Measurements from ENCODE around the gene UGT1A5.

GRCh38 chr2:233772153-233772552, 59.4 kb downstream of the UGT1A5 start:
- TF ChIP-seq FOSL1 (IDR thresholded peaks at IDR 0.05; ENCODE audit: low read depth): no peak
- TF ChIP-seq POLR2A (IDR thresholded peaks at IDR 0.05; ENCODE audit: borderline replicate concordance, extremely low read depth, insufficient read depth, insufficient read length): no peak
- no peak for TF ChIP-seq ZNF274 (IDR thresholded peaks at IDR 0.05; ENCODE audit: low read depth, low read length)
- TF ChIP-seq TCF7L2 (IDR thresholded peaks at IDR 0.05; ENCODE audit: borderline replicate concordance, extremely low read depth, insufficient read depth, insufficient read length): no peak
- TF ChIP-seq CTCF (IDR thresholded peaks at IDR 0.05 in 2 of 3, conservative IDR thresholded peaks at IDR 0.05 in 1 of 3; ENCODE audit: borderline replicate concordance in 1 of 3, insufficient read depth in 1 of 3, low read depth in 2 of 3, low read length in 2 of 3): no peak
- TF ChIP-seq REST (IDR thresholded peaks at IDR 0.05; ENCODE audit: low read depth): no peak
- TF ChIP-seq, protein P1, sequence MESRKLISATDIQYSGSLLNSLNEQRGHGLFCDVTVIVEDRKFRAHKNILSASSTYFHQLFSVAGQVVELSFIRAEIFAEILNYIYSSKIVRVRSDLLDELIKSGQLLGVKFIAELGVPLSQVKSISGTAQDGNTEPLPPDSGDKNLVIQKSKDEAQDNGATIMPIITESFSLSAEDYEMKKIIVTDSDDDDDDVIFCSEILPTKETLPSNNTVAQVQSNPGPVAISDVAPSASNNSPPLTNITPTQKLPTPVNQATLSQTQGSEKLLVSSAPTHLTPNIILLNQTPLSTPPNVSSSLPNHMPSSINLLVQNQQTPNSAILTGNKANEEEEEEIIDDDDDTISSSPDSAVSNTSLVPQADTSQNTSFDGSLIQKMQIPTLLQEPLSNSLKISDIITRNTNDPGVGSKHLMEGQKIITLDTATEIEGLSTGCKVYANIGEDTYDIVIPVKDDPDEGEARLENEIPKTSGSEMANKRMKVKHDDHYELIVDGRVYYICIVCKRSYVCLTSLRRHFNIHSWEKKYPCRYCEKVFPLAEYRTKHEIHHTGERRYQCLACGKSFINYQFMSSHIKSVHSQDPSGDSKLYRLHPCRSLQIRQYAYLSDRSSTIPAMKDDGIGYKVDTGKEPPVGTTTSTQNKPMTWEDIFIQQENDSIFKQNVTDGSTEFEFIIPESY (IDR thresholded peaks at IDR 0.05; ENCODE audit: extremely low read depth, insufficient replicate concordance, low read length): no peak
- TF ChIP-seq EZH2 (IDR thresholded peaks at IDR 0.05): no peak
- TF ChIP-seq SIN3A (IDR thresholded peaks at IDR 0.05; ENCODE audit: low read depth): no peak
- TF ChIP-seq EZH2phosphoT487 (IDR thresholded peaks at IDR 0.05; ENCODE audit: borderline replicate concordance): no peak
- TF ChIP-seq, protein P2, sequence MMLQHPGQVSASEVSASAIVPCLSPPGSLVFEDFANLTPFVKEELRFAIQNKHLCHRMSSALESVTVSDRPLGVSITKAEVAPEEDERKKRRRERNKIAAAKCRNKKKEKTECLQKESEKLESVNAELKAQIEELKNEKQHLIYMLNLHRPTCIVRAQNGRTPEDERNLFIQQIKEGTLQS (IDR thresholded peaks at IDR 0.05): no peak
- TF ChIP-seq POLR2AphosphoS5 (IDR thresholded peaks at IDR 0.05; ENCODE audit: low read depth, low read length): no peak
- TF ChIP-seq SP1 (IDR thresholded peaks at IDR 0.05; ENCODE audit: low read depth): no peak

Data from HCT116 (cell line).